HepG2 (cell line): ENCODE measurements around the gene SEPTIN10. TPM values are rescaled to one million over a fixed set of nuclear protein-coding genes. Genes with fewer than 3 reads are reported as not detected.
A peak's percentile ranks its signal among the peaks of the same experiment; 100 is the strongest.

Experiments
- ARNT2 ChIP-seq: sonication (generic); formaldehyde crosslinking; IDR thresholded peaks from 2 replicates; pipeline ENCODE4 v1.8.0; 2022; ENCODE audit warnings: mild to moderate bottlenecking, low read depth, missing genetic modification reagents, moderate library complexity
- CERS6 ChIP-seq: sonication (generic); formaldehyde crosslinking; IDR thresholded peaks from 2 replicates; pipeline ENCODE4 v1.5.0; 2020; ENCODE audit warnings: missing genetic modification reagents
- HDAC1 ChIP-seq: sonication (generic); formaldehyde crosslinking; IDR thresholded peaks from 2 replicates; pipeline ENCODE4 v1.5.1; 2020; ENCODE audit warnings: mild to moderate bottlenecking, missing genetic modification reagents
- JUND ChIP-seq: sonication (generic); formaldehyde crosslinking; IDR thresholded peaks from 2 replicates; pipeline ENCODE4 v1.8.0; 2022; ENCODE audit warnings: mild to moderate bottlenecking, missing genetic modification reagents
- MEIS1 ChIP-seq: sonication (generic); formaldehyde crosslinking; IDR thresholded peaks from 2 replicates; pipeline ENCODE4 v1.9.0; 2021; ENCODE audit warnings: mild to moderate bottlenecking, missing genetic modification reagents, moderate library complexity, borderline replicate concordance
- MTERF4 ChIP-seq: sonication (generic); formaldehyde crosslinking; IDR thresholded peaks from 2 replicates; pipeline ENCODE4 v1.8.0; 2023; ENCODE audit warnings: mild to moderate bottlenecking, missing genetic modification reagents
- MTF2 ChIP-seq: sonication (generic); formaldehyde crosslinking; IDR thresholded peaks from 2 replicates; pipeline ENCODE4 v1.5.0; 2020; ENCODE audit warnings: missing genetic modification reagents, borderline replicate concordance
- NONO ChIP-seq, 2 experiments: fragments of 450-650 bp in 1 of 2; sonication (generic) in 1 of 2; formaldehyde crosslinking in 1 of 2; IDR thresholded peaks in 1 of 2; conservative IDR thresholded peaks in 1 of 2; 2 replicates each; pipeline versions ENCODE4 v1.6.1 to v1.8.0; 2017 to 2022; ENCODE audit warnings: mild to moderate bottlenecking in 1 of 2, missing genetic modification reagents in 1 of 2, moderate library complexity in 1 of 2
- PHF8 ChIP-seq: sonication (generic); formaldehyde crosslinking; IDR thresholded peaks from 2 replicates; pipeline ENCODE4 v1.5.0; 2020; ENCODE audit warnings: missing genetic modification reagents
- POGZ ChIP-seq: sonication (generic); formaldehyde crosslinking; IDR thresholded peaks from 2 replicates; pipeline ENCODE4 v1.4.0; 2020; ENCODE audit warnings: mild to moderate bottlenecking, missing genetic modification reagents
- SAP130 ChIP-seq: IDR thresholded peaks from 2 replicates; pipeline ENCODE4 v1.6.1; 2016; ENCODE audit warnings: low read depth
- SCMH1 ChIP-seq: sonication (generic); formaldehyde crosslinking; IDR thresholded peaks from 2 replicates; pipeline ENCODE4 v1.9.0; 2021; ENCODE audit warnings: missing genetic modification reagents, mild to moderate bottlenecking, borderline replicate concordance
- STAT6 ChIP-seq: sonication (generic); formaldehyde crosslinking; IDR thresholded peaks from 2 replicates; pipeline ENCODE4 v1.4.0; 2020; ENCODE audit warnings: missing genetic modification reagents, mild to moderate bottlenecking, borderline replicate concordance
- ZC3H4 ChIP-seq: sonication (generic); formaldehyde crosslinking; IDR thresholded peaks from 2 replicates; pipeline ENCODE4 v1.4.0; 2020; ENCODE audit warnings: missing genetic modification reagents, borderline replicate concordance
- ZFP36 ChIP-seq: fragments of 150-350 bp; IDR thresholded peaks from 2 replicates; pipeline ENCODE4 v1.6.1; 2018; ENCODE audit warnings: borderline replicate concordance, low read length, low read depth; ENCODE audit not compliant: partially characterized antibody
- ZNF235 ChIP-seq: sonication (generic); formaldehyde crosslinking; IDR thresholded peaks from 2 replicates; pipeline ENCODE4 v1.8.1; 2023; ENCODE audit warnings: mild to moderate bottlenecking, missing genetic modification reagents, borderline replicate concordance
- ZNF274 ChIP-seq: sonication (generic); formaldehyde crosslinking; IDR thresholded peaks from 2 replicates; pipeline ENCODE4 v1.5.1; 2020; ENCODE audit warnings: mild to moderate bottlenecking, missing genetic modification reagents
- ZNF34 ChIP-seq: sonication (generic); formaldehyde crosslinking; IDR thresholded peaks from 2 replicates; pipeline ENCODE4 v1.4.0; 2020; ENCODE audit warnings: mild to moderate bottlenecking, missing genetic modification reagents, borderline replicate concordance
- ZNF563 ChIP-seq: sonication (generic); formaldehyde crosslinking; IDR thresholded peaks from 2 replicates; pipeline ENCODE4 v1.8.0; 2022; ENCODE audit warnings: mild to moderate bottlenecking, moderate library complexity, missing genetic modification reagents
- ZNF589 ChIP-seq: sonication (generic); formaldehyde crosslinking; conservative IDR thresholded peaks from 2 replicates; pipeline ENCODE4 v1.8.0; 2022; ENCODE audit warnings: mild to moderate bottlenecking, moderate library complexity, missing genetic modification reagents
- ZNF639 ChIP-seq: conservative IDR thresholded peaks from 2 replicates; pipeline ENCODE4 v1.6.1; 2018; ENCODE audit warnings: missing genetic modification reagents
- ZNF660 ChIP-seq: sonication (generic); formaldehyde crosslinking; IDR thresholded peaks from 2 replicates; pipeline ENCODE4 v1.5.1; 2020; ENCODE audit warnings: mild to moderate bottlenecking, low read depth, missing genetic modification reagents, borderline replicate concordance
- polyA plus RNA-seq, 8 experiments: library from polyadenylated mRNA; depleted of rRNA in 3 of 8; stranded (reverse) in 7 of 8; unstranded in 1 of 8; fragments of >200 nt; fragmentation: Illumina TruSeq in 4 of 8; extraction: Trizol in 4 of 8; gene quantifications; 2 replicates each; pipeline versions ENCODE4 v1.2.1 to v1.2.3, GENCODE V29; 2011 to 2016; ENCODE audit warnings: low read depth in 4 of 8, missing spikeins in 1 of 8, mixed read lengths in 1 of 8; ENCODE audit not compliant: insufficient read depth in 1 of 8
- total RNA-seq, 5 experiments: library from RNA; depleted of rRNA; stranded (reverse); fragments of >200 nt; fragmentation: Illumina TruSeq; extraction: Trizol; gene quantifications; 2 replicates each; pipeline ENCODE4 v1.2.3, GENCODE V29; 2016; ENCODE audit warnings: low read depth in 1 of 5

SEPTIN10 gene
- total and polyA plus RNA-seq, 2 of the 13 experiments (the other 11 are each of a cell fraction or from before 2014, with no cell fraction given), result 45.8 to 67.5 TPM

GRCh38 chr2:109613922-109614714 is at the start of gene SEPTIN10, which contains the start of gene SOWAHC (continued):
- no peak for TF ChIP-seq ZNF235 (CRISPR knock-in tag)
- TF ChIP-seq ZFP36, result no peak
- peak; percentile 20 for TF ChIP-seq ZNF563 (CRISPR knock-in tag)
- peak; percentile 96 for TF ChIP-seq HDAC1 (CRISPR knock-in tag)
- peak; percentile 98; the same call in 1 of the 2 replicates for TF ChIP-seq MTF2 (CRISPR knock-in tag)
- TF ChIP-seq ARNT2 (CRISPR knock-in tag), result peak; percentile 95
- peak; percentile 93 for TF ChIP-seq POGZ (CRISPR knock-in tag)
- TF ChIP-seq JUND, result no peak; the same call in 1 of the 2 replicates
- peak; percentile 28; the same call in 1 of the 2 replicates for TF ChIP-seq ZC3H4 (CRISPR knock-in tag)
- peak; percentile 90; the same call in 1 of the 2 replicates for TF ChIP-seq MEIS1
- TF ChIP-seq CERS6 (CRISPR knock-in tag), result no peak
- TF ChIP-seq ZNF639 (CRISPR knock-in tag), result peak; percentile 61; the same call in 1 of the 2 replicates
- TF ChIP-seq ZNF660 (CRISPR knock-in tag), result peak; percentile 90; the same call in 1 of the 2 replicates
- peak; percentile 24 for TF ChIP-seq PHF8 (CRISPR knock-in tag)
- peak; percentile 84; the same call in 1 of the 2 replicates for TF ChIP-seq ZNF274 (CRISPR knock-in tag)
- TF ChIP-seq MTERF4 (CRISPR knock-in tag), result peak; percentile 69; the same call in 1 of the 2 replicates
- TF ChIP-seq STAT6 (CRISPR knock-in tag), result 0 out of 2 replicates have a peak, but pooled peaks have one; percentile 25
- TF ChIP-seq SAP130 (CRISPR knock-in tag), result peak; percentile 88
- no peak for TF ChIP-seq NONO (IDR thresholded peaks at IDR 0.05)
- peak; percentile 81 for TF ChIP-seq NONO (CRISPR knock-in tag; conservative IDR thresholded peaks at IDR 0.05)
- peak; percentile 70; the same call in 1 of the 2 replicates for TF ChIP-seq ZNF589 (CRISPR knock-in tag)
- TF ChIP-seq SCMH1 (CRISPR knock-in tag), result no peak
- TF ChIP-seq ZNF34, result no peak; the same call in 1 of the 2 replicates
